Thoracic aorta (tissue), 2 donors: ENCODE results near the gene ANP32A. TPM values are rescaled to one million over a fixed set of nuclear protein-coding genes. Genes with fewer than 3 reads are reported as not detected.
A peak's percentile ranks its signal among the peaks of the same experiment; 100 is the strongest.

Experiments
- ATAC-seq: fragments of 150-250 bp; one replicate; pipeline ENCODE4 v1.8.0; 2017; ENCODE audit warnings: low read depth; ENCODE audit not compliant: insufficient number of reproducible peaks, low FRiP score
- DNase-seq: peaks from one replicate; pipeline ENCODE4 v3.0.0-alpha.2; 2020; ENCODE audit warnings: low spot score
- H3K27ac ChIP-seq, 2 donors: fragments of 200-600 bp; sonication (generic); 1 replicate in 1 of 2; 2 replicates in 1 of 2; pipeline ENCODE4 v1.5.1; 2016; ENCODE audit warnings: mild to moderate bottlenecking in 2 of 2, moderate library complexity in 2 of 2
- H3K27me3 ChIP-seq: fragments of 200-600 bp; sonication (generic); replicated peaks from 2 replicates; pipeline ENCODE4 v1.6.0; 2016; ENCODE audit warnings: mild to moderate bottlenecking; ENCODE audit not compliant: insufficient read depth
- H3K36me3 ChIP-seq: fragments of 200-600 bp; sonication (generic); one replicate; pipeline ENCODE4 v1.5.1; 2016
- H3K4me1 ChIP-seq, 2 donors: fragments of 200-600 bp; sonication (generic); 1 replicate in 1 of 2; 2 replicates in 1 of 2; pipeline versions ENCODE4 v1.5.1 to v1.6.0; 2016; ENCODE audit warnings: low read depth in 2 of 2, mild to moderate bottlenecking in 1 of 2; ENCODE audit not compliant: control insufficient read depth in 1 of 2
- H3K4me3 ChIP-seq: fragments of 200-600 bp; sonication (generic); 2 replicates; pipeline ENCODE4 v1.5.1; 2016; ENCODE audit warnings: mild to moderate bottlenecking
- H3K9me3 ChIP-seq: fragments of 200-600 bp; sonication (generic); 2 replicates; pipeline ENCODE4 v1.5.1; 2016
- total RNA-seq, 2 donors: library from RNA; depleted of rRNA; stranded (reverse); fragments of >200 nt; gene quantifications; one replicate each; pipeline versions ENCODE4 v1.1.0 to v1.2.3, GENCODE V29; 2016
- TF ChIP-seq, protein P1 (sequence below): fragments of 200-600 bp; sonication (generic); IDR thresholded peaks from one replicate; pipeline ENCODE4 v1.5.1; 2019; ENCODE audit warnings: antibody characterized with exemption

ANP32A gene
- total RNA-seq, 2 donors from 2014 or later = 46.0 to 54.2 TPM

- no peak for ATAC-seq
- Histone ChIP-seq H3K27ac (peak overlapping the region; percentile 81 to 86), H3K9me3 (no peaks in the 10 kb centered on the region), H3K27me3 (no peaks in the 10 kb centered on the region), H3K4me3 (no peak overlapping the region), H3K36me3 (peaks cover 3% of the 10 kb centered on the region), H3K4me1 (peaks cover 10 to 29% of the 10 kb centered on the region in 2 donors)
- TF ChIP-seq, protein P1, sequence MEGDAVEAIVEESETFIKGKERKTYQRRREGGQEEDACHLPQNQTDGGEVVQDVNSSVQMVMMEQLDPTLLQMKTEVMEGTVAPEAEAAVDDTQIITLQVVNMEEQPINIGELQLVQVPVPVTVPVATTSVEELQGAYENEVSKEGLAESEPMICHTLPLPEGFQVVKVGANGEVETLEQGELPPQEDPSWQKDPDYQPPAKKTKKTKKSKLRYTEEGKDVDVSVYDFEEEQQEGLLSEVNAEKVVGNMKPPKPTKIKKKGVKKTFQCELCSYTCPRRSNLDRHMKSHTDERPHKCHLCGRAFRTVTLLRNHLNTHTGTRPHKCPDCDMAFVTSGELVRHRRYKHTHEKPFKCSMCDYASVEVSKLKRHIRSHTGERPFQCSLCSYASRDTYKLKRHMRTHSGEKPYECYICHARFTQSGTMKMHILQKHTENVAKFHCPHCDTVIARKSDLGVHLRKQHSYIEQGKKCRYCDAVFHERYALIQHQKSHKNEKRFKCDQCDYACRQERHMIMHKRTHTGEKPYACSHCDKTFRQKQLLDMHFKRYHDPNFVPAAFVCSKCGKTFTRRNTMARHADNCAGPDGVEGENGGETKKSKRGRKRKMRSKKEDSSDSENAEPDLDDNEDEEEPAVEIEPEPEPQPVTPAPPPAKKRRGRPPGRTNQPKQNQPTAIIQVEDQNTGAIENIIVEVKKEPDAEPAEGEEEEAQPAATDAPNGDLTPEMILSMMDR = no peak
- DNase-seq = no peak
Observed at GRCh38 chr15:68774521-68775235, 46.0 kb downstream of the ANP32A start.

DNA sequence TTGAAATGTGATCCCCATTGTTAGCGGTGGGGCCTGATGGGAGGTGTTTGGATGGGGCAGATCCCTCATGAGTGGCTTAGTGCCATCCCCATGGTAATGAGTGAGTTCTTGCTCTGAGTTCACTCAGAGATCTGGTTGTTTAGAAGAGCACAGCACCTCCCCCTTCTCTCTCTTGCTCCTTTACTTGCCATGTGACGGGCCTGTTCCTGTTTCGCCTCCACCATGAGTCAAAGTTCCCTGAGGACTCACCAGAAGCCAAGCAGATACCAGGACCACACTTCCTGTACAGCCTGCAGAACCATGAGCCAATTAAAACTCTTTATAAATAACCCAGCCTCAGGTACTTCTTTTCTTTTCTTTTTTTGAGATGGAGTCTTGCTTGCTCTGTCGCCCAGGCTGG lies 46.6 kb downstream of the ANP32A start:
- Histone ChIP-seq H3K36me3 (peaks cover 3% of the 10 kb centered on the region), H3K4me1 (peaks cover 10 to 29% of the 10 kb centered on the region in 2 donors), H3K27ac (peak overlapping the region in 1 of 2 donors; percentile 86), H3K9me3 (no peaks in the 10 kb centered on the region), H3K27me3 (no peaks in the 10 kb centered on the region), H3K4me3 (no peak overlapping the region)
- TF ChIP-seq, protein P1 = no peak
- ATAC-seq (no peak), DNase-seq (no peak)

- H3K36me3 ChIP-seq = peaks cover 3% of the 10 kb centered on the region
- DNase-seq (no peak), ATAC-seq (no peak)
- no peaks in the 10 kb centered on the region for H3K9me3 ChIP-seq
- no peak overlapping the region for H3K27ac ChIP-seq
- H3K4me3 ChIP-seq = no peak overlapping the region
- no peaks in the 10 kb centered on the region for H3K27me3 ChIP-seq
- H3K4me1 ChIP-seq = peaks cover 10 to 29% of the 10 kb centered on the region in 2 donors
- TF ChIP-seq, protein P1 = no peak
Observed at GRCh38 chr15:68773036-68773435, 47.7 kb downstream of the ANP32A start.

- H3K9me3 ChIP-seq = no peaks in the 10 kb centered on the region
- H3K4me3 ChIP-seq = no peak overlapping the region
- ATAC-seq (no peak), DNase-seq (no peak)
- no peaks in the 10 kb centered on the region for H3K36me3 ChIP-seq
- peaks cover 0 to 7% of the 10 kb centered on the region in 2 donors for H3K4me1 ChIP-seq
- no peaks in the 10 kb centered on the region for H3K27me3 ChIP-seq
- TF ChIP-seq, protein P1 = no peak
- no peak overlapping the region for H3K27ac ChIP-seq
Observed at GRCh38 chr15:68770216-68770615, 50.5 kb downstream of the ANP32A start.

DNA sequence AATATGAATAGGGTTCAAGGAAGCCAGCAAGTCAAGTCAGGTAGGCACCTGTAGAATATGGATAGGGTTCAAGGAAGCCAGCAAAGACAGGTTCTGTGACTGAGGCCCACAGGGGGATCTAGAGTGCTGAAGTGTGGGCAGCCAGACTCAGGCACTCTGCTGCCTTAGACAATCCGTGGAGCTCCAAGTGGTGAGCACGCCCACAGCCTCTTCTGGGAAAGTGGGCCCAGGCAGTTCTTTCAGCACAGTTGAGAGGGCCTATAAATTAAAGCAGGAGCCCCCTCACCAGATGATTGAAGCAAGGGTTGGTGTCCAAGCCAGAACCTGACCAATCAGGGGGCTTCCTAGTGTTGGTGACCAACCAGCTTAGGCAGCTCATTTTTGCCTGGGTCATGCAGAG lies 51.0 kb downstream of the ANP32A start:
- TF ChIP-seq, protein P1 = no peak
- no peak for DNase-seq
- no peak overlapping the region for H3K4me3 ChIP-seq

More for the DNA sequence above, 51.0 kb downstream of the ANP32A start:
- no peaks in the 10 kb centered on the region for H3K36me3 ChIP-seq
- no peaks in the 10 kb centered on the region for H3K9me3 ChIP-seq
- no peak for ATAC-seq
- peaks cover 0 to 2% of the 10 kb centered on the region in 2 donors for H3K4me1 ChIP-seq
- H3K27ac ChIP-seq = no peak overlapping the region
- no peaks in the 10 kb centered on the region for H3K27me3 ChIP-seq
